GM21367 (cell line): Measurements from ENCODE around the gene RASSF8.
"Not testable (repeated sequence)": the region's sequence is repeated elsewhere in the genome, so short reads cannot be mapped to it uniquely, and the experiment has no call there.

Source experiments
- ATAC-seq: cut with Tn5 transposase; IDR thresholded peaks from one replicate; pipeline ENCODE4 v1.9.1; 2021; ENCODE audit not compliant: unreplicated experiment

Gene RASSF8

DNA sequence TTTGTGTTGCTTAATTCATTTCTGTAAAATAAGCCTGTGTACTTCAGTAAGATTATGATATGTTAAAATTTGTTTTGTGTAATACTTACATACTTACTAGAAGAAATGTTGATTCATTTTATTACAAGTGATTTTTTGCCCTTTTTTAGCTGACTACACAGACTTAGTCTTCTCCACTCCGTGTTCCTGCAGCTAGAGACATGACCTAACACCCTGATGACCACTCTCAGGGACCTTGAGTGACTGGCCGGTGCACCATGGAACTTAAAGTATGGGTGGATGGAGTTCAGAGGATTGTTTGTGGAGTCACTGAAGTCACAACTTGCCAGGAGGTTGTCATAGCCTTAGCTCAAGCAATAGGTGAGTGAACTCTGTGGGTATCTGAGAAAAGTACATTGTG is 96.6 kb downstream of the RASSF8 start:
- ATAC-seq: no peak

DNA sequence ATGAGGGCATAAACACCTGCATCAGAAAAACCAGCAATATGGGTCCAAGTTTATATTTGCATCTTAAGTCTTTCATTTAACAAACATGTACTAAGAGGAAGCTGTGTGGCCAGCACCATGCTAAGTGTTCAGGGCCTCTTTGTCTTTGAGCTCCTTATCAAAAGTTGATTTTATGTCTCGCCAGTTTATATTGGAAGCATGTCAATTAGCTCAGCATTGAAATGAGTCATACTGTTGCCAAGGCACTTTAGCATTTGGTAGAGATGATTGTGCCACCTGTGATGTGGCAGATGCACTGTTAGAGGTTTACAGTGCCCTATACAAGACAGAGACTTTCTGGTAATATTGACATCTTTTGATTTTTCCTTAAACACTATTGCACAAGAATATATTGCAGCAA is 97.9 kb downstream of the RASSF8 start:
- ATAC-seq: no peak

GRCh38 chr12:26057271-26057670 is 98.8 kb downstream of the RASSF8 start:
- ATAC-seq: not testable (repeated sequence)

GRCh38 chr12:26058308-26058707 is 99.8 kb downstream of the RASSF8 start:
- ATAC-seq: no peak

GRCh38 chr12:26058818-26059217 is 100.3 kb downstream of the RASSF8 start:
- no peak for ATAC-seq

DNA sequence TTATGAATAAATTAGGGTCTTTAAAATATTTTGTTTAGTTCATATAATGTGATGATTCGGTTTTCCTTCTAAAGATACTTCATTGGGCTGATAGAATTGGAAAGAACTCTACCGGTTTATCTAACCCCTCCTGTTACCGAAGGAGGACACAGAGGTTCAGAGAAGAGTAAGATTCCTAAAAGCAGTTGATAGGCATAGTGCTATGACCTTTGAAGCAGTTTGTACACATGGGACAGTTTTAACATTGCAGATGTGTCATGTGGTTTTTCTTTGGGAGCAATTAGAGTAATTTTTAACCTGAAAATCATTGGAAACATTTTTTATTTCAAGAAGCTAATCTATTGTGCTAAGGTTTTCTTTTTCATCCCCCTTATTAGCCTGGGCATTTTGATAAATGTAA is 103.5 kb downstream of the RASSF8 start:
- no peak for ATAC-seq

- no peak for ATAC-seq
Measured at GRCh38 chr12:26062566-26062965, 104.1 kb downstream of the RASSF8 start.

- no peak for ATAC-seq
Measured at GRCh38 chr12:26065451-26065850, 107.0 kb downstream of the RASSF8 start.

DNA sequence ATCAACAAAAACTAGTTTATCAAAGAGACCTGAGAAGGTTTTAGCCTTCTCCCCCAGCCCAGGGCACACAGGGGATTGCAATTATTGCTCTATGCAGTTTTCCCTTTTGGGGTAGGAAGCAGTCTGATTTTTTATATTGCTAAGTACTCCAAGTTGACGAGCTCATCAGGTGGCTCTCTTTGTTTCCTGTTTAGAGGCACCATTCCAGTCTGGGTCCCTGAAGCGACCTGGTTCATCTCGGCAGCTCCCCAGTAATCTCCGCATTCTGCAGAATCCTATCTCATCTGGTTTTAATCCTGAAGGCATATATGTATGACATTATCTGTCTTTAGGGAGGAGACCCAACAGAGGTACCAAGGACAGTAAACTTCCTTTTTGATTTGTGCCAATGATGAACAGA is 110.0 kb downstream of the RASSF8 start:
- ATAC-seq: no peak

GRCh38 chr12:26069796-26070195 is 111.3 kb downstream of the RASSF8 start:
- ATAC-seq: no peak

GRCh38 chr12:26077915-26078702 is 119.6 kb downstream of the RASSF8 start:
- no peak for ATAC-seq

DNA sequence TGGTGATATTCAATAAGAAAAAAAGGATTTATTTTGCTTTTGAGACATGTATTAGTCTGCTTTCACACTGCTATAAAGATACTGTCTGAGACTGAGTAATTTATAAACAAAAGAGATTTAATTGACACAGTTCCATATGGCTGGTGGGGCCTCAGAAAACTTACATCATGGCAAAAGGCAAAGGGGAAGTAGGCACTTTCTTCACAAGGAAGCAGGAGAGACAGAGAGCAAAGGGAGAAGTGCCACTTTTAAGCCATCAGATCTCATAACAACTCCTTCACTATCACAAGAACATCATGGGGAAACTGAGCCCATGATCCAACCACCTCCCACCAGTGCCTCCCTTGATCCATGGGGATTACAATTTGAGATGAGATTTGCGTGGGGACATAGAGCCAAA is 122.4 kb downstream of the RASSF8 start:
- ATAC-seq: no peak

- ATAC-seq: no peak
Measured at GRCh38 chr12:26086936-26087335, 128.5 kb downstream of the RASSF8 start.

DNA sequence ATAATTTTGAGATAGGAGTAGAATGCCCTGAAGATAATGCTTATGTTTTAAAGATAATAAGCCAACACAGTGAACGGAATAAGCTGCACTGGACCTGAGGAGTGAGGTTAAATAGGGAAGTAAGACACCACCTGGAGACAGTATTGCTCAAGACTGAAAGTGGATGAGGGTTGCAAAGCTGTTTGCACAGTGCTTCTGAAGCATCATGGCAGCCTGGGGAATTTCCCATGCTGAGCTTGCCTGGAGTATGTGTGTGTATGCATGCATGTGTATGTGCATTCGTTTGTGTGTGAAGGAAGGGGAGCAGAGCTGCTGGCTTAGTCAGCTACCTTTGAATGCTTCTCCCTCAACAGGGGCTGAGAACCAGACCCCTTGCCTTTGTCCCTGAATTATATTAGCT is 130.5 kb downstream of the RASSF8 start:
- ATAC-seq: peak; percentile 98

DNA sequence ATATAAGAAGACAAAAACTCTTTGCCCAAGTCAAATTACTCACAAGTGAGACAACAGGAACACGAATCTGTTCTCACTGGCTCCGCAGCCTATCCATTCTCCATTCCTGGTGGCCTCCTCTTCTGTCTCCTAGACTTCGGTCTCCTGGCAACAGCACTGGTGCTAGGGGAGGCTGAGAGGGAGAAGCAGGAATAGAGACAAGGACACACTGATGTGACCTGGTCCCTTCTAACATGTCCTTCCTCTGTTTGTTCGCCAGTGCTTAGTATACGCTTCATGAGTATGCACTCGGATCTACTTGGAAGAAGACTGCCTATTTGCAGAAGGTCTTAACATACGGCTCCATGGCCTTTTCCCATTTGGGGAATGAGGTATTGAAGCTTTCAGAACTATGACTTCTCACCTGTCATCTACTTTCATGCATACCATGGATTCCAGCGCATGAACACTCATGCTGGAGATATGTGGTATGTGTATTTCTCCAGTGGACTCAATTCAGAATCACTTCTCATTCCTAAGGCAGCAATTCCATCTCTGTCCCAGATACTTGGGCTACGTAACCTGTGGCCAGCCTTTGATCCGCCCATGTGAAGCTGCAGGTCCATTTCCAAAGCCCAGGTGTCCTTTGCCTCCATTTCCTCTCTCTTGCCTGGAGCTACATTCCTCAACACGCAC is 132.5 kb downstream of the RASSF8 start:
- no peak for ATAC-seq

DNA sequence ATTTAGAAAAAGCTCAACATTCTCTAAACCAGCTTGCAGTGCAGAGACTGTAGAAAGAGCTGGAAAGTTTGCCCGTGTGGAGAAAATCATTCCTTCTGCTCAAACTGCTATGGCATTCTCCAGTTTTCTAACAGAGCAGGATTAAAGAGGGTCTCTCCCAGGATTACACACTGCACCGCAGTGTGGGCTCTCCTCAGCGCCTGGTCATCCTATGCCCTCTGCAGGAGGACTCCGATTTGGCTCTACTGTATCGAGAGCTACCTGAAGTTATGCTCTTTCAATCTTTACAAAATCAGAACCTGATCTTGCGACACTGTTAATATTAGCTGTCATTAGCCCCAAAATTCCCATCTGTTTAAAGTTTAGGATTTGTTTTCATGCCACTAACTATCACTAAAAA is 133.3 kb downstream of the RASSF8 start:
- ATAC-seq: no peak

GRCh38 chr12:26092346-26093105 is 134.0 kb downstream of the RASSF8 start:
- ATAC-seq: no peak

GRCh38 chr12:26095186-26095585 is 136.7 kb downstream of the RASSF8 start:
- ATAC-seq: no peak

GRCh38 chr12:26096036-26096435 is 137.6 kb downstream of the RASSF8 start:
- ATAC-seq: no peak

DNA sequence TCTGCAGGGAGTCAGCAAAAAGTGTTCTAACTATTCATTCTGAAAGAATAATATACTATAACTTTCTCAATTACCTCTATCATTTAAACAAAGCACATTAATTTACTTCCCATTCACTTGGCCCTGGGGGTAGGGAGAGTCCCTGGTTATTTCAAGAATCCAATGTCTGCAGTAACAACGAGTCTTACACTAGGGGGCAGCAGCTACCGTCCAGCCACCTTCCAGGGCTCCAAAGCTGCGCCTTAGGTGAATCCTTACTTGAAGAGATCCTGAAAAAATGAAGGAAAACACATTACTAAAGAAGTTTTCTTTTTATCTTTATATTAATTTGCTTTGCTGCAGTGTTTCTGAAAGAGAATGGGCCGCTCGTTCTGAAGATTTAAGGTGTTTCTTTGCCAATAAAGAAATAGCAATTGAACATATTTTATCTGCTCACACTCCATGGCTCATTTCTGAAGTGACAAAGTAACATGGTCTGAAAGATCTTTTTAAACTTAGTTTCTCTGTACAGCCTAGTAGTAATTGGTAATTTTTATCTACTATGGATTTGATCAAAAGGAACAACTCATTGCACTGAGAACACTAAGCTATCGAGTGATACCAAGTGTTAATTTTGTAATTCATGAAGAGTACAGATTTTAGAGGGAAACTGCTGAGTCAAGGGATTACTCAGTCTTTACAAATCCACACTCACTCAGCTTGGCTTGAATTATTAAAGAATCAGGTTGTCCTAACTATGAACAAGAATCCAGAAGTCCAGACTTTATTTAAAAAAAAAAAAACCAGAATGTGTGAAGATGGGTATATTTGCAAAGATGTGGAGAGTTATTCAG is 138.8 kb downstream of the RASSF8 start:
- peak; percentile 60 for ATAC-seq
